Stimulated activated CD8-positive, alpha-beta memory T cell treated with anti-CD3 and anti-CD28 coated beads, Interleukin-4, amount 100 ng/mL, for 48 hours (primary cell): Measurements from ENCODE around the gene COMT.

Experiments
- DNase-seq: peaks from one replicate; pipeline ENCODE4 v3.0.0-alpha.2; 2020

Gene COMT

DNA sequence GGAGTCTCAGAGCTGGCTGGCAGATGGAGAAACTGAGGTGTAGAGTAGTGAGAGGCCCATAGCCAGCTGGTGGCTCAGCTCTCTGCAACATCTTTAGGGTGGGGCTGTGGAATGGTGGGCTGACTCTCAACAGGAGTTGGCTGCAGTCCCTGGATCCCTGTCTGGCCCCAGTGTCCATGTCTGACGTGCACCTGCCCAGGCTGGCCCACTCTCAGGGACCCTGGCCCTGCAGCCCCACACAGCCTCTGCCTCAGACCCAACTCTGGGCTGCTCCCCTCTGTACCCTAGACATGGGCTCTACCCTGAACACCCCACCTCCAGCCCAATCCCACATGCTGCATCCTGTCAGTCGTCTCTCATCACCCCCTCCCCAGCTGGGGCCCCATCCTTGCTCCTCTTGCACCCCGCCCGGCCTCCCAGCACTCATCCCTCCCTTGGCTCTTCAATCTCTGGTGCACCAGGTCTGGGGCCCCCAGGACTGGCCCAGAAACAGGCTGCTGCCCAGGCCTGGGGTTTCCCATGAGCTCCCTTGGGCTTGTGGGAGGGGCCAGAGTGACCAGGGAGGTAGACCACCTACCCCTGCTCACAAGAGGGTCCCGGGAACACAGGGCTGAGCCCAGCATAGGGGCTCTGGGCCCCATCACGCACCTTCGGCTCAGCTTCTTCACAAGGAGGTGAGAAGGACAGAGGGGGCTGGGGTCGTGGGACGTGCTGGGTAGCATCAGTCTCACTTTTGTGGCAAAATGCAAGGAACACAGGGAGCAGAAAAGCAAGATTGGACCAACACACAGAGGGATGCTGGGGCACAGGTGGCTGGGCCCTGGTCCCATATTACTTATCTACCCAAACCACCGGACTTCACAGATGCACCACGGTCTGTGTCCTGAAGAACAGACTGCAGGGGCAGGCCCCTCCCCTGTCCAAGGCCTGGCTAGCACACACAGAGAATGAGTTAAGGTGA, 43.6 kb downstream of the COMT start:
- DNase-seq = no peak

DNA sequence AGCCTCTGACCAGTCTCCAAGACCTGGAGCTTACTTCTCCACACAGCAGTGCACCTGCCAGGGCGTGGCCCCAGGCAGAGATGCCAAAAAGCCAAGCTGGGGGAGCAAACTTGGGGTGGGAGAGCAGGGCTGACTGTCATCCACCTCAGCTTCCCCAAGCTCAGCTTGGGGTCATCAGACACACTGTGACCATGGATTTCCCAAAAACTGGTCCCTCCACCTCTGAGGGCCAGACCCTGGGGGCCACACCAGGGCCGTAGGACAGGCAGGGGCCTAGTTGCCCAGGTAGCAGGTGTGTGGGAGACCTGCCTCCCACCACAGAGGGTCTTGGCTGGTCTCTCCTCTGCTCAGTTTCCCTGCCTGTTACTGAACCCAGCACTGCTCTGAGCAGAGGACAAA, 44.4 kb downstream of the COMT start:
- DNase-seq = no peak

DNA sequence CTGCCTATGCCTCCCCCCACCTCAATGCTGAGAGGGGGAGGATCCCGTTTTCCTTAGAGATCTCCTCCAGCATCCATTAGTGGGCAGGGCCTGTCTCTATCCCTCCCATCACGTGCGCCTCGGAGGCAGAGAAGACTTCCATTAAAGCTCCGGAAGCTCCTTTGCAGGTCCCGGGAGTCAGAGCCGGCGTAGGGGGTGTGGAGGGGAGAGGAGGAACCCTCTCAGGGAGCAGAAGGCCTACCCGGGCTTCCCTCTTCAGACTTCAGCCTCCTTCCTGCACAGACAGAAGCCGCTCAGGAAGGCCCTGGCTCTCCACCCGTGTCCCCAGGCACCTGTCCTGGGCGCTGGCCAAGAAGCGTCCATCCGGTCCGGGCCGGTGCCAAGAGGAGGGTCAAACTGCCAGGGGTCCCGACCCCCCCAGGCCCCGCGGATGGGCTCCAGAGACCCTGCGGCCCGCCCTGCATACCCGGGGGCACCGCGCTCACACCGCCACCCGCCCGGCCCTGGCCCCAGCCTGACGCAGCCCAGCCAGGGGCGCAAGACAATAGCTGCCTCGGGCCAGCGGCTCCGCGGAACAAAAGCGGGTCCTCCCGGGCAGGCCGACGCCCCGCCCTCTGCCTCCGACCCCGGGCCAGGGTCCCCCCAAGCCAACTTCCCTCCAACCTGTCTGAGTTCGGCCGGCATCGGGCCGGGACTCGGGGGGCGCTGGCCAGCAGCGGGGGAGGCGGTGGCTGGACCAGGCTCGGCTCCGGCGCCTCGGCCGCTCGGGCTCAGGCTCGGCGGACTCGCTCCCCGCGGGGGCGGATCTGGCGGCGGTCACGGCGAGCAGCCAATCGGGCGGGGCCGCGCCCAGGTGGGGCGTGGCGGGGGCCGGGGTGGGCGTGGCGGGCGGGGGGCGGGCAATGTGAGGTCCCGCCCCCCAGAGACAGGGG, 45.1 kb downstream of the COMT start:
- DNase-seq = peak; percentile 78

DNA sequence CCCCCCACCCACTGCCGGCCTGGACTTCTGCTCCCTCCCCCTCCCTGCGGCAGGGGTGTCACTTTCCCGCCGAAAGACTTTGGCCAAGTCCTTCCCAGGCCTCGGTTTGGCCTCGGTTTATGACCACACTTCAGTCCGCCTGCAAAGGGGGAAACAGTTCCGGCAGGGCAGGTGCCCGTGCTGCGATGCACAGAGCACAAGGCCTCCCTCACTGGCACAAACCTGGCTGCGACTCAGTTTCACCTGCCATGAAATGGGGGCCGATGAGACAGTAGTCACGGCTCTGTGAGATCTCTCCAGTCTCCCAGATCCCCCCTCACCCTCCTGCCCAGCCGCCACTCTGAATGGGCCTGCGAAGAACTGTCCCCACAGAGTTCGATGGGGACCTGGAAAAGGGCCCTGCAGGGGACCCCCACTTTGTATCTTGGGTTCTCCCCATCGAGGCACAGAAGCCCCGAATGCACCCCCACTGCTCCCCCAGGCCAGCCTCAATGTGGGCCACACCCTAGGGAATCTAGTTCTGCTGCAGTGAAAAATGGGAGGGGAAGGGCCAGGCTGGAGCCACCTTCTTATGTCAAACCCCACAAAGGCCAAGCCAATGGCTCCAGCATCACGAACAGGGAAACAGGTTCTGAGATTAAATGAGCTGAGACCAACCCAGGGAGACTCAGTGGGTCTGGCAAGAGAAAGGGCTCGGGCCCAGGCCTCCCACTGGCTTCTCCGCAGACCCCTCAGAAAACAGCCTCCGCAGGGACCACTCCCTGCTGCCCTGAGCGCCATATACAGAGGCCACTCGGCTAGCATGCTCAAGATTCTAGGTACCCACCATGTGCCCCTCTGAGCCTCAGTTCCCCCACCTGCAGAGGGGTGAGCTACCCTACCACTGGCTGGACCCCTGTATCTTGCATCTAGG, 46.1 kb downstream of the COMT start:
- no peak for DNase-seq

DNA sequence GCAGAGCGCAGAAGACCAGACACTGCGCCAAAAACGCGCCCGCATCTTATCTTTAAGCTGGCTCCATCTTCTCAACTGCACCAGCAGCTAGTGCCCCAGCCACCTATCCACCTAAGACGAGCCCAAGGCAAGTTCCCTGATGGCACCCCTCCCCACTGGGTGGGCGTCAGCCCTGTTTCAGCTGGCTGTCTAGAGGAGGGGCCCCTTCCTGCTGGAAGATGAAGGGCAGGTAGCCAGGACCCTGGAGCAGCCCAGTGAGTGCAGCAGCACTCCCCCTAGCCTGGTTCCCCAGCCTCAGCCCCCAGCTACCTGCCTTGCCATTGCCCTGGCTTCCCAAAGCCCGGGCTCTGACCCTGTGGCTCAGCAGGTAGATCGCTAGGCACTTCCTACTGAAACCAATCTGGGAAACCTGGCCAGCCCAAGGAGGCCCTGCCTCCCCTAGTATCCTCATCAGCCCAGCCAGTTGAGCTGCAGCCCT, 46.8 kb downstream of the COMT start:
- no peak for DNase-seq

DNA sequence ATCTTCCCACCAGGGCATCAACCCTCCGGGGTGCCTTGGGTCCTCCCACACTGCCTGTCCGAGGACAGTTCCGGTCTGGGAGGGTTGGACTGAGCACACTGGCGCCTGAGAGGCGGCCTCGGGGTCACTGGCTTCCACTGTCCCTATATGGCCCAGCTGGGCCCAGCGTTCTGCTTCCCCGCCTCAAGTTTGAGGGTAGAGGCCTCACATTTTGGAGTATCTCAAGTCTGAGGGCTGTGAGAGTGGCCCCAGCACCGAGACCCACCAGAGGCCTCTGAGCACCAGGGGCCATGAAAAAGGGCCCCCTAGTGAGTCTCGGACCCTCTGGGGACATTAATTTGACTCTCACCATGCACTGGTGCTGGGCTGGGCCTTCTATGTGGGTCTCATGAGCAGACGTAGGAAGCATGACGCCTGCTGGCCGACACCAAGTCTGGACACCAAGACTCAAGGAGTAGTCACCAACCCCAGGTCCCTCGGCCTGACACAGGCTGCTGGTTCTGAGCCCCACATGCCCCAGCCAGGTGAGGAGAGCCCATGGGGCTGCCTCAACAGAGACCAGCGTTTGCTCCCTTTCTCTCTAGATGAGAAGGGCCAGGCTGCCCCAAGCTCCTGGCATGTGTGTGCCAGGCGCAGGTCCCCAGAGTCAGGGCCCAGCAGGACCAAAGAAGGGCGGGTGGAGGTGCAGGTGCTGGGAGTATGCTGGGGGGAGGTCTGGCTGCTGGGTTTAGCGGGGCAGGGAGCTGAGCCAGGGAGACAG, 47.6 kb downstream of the COMT start:
- DNase-seq = no peak

DNA sequence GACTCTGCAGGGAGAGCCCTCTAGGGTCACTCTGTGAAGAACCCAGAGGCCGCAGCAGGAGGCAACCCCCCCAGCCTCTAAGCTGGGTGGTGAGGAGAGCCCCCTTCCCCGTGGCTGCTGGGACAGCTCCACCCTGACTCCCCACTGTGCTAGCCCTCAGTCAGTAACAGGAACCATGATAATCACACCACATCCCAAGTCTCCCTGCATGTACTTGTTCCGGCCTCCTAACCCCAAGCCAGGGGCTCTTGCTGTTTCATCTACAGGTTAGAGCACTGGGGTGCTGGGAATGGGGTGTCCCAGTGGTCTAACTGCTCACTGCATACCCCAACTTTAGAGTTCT, 48.1 kb downstream of the COMT start:
- DNase-seq = no peak

DNA sequence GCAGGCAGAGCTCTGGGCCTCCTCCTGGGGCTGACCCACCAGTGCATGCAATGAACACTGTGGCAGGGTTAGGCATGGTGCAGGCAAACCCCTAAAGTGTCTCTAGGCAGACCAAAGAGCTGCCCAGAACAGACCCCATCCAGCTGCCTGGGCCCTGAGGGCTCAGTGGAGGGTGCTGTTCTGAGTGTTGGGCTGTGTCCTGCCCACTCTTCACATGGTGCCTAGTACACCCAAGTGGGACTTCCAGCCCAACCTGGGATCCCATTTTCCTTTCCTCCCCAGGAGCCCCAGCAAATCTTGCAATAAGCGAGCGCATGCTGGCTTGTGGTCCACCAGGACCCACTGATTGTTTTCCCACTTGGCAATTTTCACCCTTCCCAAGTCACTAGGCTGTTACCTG, 48.6 kb downstream of the COMT start:
- DNase-seq = no peak

DNA sequence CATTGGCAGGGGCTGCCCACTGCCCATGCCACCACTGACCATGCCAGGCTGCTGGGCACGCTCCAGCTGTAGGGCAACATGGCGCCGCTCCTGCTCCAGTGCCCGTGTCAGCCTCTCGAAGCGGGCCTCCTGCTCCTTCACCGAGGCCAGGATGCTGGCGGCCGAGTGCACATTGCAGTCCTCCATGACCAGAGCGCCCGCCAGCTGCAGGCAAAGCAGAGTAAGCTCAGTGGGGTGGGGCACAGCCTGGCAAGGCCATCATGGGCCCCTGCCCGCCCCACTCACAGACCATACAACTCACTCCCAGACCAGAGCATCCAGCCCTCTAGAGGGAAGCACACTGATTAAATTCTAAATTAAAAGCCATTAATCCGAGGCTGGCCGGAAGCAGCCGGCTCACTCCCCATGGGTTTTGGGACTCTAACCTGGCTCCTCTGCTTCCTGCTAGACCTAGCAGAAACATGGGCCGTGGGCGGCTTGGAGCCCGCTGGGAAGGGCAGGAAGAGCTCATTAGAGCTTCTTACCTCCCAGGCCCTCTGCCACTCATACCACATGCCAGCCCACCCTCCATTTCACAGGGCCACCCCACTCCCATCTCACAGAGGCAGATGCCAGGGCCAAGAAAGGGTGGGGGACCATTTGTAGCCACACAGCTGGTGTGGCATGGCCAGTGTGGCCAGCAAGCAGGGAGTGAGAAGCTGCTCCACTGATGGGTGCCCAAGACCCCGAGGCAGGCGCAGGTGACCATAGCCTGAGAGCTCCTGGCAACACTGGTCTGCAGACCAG, 49.2 kb downstream of the COMT start:
- DNase-seq = no peak

DNA sequence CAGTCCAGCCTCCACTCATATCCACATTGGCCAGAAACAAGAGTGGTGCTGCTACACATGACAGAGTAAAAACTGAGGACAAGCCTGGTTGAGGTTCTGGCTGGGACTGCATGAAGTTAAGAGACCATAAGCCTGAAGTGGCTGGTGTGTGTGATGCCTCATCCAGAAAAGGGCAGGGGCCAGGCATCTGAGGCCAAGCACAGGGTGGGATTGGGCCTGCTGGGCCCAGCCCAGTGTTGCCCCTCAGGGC, 49.7 kb downstream of the COMT start:
- no peak for DNase-seq

DNA sequence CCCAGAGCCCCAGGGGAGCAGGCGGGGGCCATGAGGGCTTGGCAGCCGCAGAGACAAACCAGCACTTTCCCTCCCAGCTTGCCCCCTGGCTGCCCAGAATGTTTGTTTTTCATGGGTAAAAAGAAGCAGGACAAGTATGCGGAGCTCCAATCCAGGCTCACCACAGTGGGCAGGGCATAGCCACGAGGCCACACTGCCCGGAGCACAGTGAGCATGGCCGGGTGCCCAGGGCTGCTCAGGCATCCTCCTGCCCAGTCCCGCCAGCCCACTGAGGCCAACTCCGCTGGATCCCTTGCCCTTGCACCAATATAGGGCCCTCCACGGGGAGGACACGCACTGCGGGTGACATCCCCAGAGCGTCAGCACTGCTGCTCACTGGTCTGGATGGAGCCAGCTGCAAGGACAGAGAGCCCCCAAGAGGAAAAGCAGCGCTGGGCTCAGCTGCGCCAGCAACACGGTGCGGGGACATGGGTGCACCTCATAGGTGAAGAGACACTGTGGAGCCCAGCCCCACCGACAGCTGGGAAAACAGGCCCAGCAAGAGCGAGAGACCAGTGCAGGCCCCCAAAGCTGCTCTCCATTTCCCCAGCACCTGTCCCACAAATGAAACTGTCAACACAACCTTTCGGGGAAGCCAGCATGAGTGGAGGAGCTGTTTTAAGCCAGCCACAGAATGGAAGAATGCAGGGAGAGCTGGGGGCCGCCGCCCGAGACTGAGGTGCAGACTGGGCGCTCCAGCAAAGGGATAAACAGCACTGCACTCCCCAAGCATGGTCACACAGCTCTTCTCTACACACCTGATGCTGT, 50.3 kb downstream of the COMT start:
- DNase-seq = no peak

DNA sequence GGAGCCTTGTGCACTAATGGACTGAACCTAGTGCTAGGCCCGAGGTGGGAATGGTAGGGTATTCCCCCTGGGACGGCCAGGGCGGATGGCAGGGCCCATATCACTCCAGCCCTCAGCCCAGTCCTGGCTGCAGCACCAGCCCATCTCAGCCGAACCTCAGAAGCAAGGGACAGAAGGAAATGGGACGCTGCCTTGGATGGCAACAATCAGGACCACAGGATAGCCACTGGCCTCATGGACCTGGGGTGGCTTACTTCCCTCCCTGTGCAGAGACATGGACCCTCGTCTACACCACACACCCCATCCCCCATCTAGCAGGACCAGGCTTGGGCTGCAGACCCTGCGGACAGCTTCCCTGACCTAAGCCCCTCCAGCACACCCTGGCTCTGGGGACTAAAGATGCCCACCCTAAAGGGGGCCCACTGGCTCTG, 50.9 kb downstream of the COMT start:
- no peak for DNase-seq

DNA sequence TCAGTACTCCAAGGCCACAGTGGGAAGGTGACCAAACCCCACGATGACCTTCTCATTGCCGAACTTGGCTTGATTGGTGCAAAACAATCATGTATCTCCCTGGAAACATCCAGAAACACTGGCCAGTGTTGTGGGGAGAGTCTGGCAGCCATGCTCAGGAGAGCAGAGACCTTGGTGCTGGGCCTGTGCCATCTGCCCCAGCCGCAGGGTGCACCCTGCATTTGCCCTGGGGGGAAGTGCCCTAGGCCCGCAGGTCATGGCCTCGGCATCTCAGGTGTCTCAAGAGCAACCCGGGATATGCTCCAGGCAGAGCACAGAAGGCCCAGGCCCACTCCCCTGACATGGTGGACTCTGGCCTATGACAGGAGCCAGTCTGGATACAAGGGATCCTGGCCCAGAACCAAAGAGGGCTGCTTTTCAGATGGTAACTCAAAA, 51.4 kb downstream of the COMT start:
- DNase-seq = no peak

DNA sequence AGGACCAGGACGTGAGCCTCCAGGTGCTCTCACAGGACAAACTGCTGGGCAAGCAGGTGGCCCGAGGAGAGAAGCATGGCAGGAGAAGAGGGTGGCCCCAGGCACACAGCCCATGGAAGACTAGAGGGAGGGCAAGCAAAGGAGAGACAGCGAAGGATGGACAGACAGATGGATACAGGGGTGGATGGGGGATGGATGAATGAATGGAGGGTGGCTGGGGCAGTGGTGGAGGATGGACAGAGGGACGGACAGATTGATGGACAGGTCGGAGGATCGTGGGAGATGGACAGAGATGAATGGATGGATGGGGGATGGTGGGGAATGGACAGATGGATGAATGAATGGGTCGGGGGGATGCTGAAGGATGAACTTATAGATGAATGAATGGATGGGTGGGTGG, 52.4 kb downstream of the COMT start:
- DNase-seq = no peak

DNA sequence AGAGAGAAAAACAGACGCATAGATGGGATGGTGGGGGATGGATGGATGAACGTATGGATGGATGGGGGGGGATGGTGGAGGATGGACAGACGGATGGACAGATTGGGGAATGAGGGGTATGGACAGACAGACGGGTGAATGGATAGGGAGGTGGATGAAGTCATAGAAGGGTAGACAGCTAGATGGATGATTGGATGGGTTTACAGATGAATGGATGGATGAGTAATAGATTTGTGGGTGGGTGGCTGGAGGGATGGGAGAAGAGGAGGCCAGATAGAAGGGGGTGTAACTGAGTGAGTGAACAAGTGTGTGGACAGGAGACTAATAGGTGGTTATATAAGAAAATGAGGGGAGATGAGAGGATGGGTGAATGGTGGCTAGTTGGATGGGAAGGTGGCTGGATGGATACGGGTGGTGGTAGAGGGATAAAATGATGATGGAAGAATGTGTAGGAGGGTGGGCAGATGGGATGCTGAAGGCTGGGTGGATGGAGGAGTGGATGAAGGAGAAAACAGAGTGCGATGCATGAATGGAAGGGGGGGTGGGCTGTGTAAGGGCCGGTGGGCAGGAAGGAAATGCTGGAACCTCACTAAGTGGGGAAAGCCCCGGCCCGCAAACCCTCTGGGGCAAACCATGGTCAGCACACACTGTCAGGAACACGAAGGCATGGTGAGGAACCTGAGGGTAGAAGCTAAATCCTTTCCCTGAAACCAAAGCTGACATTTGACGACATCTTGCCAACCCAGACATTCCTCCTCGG, 53.5 kb downstream of the COMT start:
- DNase-seq = no peak

DNA sequence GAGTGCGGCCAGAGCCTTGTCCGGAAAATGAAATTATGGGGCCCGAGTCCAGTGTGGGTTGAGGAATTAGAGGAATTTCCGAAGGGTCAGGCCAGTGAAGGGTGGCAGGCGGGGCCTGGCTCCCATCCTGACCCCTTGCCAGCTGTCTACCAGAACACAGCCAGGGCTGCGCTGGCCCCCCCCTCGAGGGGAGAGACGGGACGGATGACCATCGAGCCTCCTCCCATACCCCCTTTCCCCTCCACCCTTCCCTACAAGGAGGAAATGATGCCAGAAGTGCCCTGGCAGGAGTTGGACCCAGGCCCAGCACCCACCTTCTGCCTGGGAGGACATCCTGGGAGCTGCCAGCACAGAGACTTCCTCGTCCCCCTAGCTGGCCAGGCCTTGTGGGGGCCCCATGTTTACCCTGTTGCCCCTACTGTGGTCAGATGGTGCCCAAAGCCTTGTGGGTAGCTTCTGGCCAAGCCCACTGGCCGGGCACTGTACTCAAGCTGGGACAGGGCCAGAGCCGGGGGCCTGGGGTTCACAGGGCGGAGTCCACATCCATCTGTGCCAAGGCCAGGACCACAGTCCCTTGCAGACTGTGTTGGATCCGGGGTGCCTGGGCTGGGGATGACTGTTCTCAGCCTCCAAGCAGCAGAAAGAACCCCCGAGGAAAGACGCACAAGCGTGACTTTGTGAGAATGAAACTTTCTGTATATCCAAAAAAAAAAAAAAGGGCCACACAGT, 54.2 kb downstream of the COMT start:
- no peak for DNase-seq

DNA sequence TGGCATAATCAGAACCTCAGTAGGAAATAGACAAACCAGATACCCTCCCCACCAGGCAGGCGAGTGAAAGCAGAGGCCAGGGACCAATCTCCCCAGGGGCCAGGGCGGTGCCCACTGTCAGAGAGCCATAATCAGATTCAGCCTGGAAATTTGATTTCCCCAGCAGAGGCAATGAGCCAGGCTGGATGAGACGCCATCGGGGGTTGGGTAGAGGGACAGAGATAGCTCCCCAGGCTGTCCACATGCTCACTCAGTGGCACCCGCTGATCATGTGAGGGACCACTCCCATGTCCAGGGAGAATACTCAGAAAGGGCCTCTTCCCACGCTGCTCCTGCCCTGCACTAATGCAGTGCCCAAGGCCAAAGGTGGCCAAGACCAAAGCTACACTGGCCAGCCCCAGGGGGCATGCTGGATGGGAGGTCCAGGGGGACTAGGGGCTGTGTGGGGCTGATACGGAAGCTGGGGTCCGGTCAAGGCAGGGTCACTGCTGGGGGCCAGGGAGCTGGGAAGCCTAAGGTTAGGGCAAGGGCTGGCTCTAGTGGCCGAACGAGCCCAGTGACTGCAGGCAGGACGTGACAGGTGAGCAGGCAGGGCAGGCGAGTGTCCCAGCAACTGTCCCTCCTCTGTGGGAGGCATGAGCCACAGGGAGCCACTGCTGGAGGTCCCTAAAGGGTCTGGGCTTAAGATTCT, 55.3 kb downstream of the COMT start:
- no peak for DNase-seq

DNA sequence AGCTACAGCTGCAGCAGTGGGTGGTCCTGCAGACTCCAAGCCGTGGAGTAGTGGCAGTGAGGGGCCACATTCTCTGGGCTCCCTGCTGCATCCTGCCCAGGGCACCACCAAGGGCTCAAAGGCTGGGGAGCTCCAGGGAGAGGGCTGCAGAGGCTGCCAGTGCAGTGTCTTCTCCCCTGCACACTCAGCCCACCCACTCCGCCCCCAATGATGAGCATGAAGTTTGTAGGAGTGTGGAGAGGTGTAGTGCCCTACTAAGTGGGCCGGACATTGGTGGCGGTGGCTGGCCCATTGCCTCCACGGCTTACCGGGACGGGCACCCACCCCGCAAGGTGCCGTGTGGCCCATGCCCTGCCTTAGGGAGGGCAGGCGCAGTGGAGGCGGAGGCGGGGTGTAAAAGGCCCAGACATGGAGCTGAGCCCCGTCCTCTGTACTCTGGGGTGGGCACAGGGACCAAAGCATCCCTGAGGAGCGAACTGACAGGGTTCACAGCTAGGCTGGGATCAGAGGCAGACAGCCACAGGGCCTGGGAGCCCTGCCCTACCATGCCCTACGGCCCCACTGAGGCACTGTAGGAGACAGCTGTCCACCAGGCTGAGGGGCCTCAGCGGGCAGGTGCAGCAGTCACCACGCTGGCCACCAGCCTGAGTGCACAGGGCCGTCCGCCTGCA, 56.1 kb downstream of the COMT start:
- no peak for DNase-seq
